ENCODE data around the gene MYH14.
"Not testable (repeated sequence)": the region's sequence is repeated elsewhere in the genome, so short reads cannot be mapped to it uniquely, and the experiment has no call there.

The MYH14 gene

DNA sequence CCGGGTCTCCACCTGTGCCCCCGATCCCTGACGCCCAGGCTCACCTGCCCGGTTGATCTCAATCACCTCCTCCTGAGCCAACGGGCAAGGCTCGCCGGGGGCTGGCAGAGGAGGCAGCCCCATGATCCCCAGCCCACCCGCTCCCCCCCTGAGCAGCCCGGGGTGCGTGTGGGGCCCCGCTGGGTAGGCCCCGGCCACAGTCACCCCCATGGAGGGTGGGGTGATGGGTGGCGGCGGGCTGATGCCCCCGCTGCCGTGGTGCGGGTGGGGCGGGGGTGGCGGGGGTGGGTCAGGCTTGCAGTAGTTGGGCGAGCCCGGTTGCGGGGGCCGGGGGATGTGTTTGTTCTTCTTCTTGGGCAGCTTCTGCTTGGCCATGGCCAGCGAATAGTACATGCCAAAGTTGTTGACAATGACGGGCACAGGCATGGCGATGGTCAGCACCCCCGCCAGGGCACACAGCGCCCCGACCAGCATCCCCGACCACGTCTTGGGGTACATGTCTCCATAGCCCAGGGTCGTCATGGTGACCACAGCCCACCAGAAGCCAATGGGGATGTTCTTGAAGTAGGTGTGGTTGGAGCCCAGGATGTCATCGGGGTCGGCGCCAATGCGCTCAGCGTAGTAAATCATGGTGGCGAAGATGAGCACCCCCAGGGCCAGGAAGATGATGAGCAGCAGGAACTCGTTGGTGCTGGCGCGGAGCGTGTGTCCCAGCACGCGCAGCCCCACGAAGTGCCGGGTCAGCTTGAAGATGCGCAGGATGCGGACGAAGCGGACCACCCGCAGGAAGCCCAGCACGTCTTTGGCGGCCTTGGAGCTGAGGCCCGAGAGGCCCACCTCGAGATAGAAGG, 119.7 kb downstream of the MYH14 start:
- no peak for DNase-seq

GRCh38 chr19:50323782-50324133, 120.3 kb downstream of the MYH14 start:
- DNase-seq, result no peak

DNA sequence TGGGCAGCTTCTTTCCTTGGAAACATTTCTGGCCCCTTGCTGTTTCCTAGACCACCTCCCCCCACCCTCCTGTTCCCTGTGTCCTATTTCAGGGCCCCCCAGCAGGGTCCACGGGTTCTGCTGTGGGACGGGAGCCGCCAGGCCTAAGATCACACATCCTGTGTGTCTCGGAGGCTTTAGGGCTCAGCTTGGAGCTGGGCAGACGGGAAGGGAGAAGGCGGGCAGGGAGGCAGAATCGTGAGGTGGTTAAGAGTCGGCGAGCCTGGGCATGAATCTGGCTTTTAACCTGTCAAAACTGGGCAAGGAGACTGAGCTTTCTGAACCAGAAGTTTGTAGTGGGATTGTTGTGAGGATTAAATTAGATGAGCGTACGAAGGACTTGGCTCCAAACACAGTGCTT, 120.9 kb downstream of the MYH14 start:
- no peak for DNase-seq

DNA sequence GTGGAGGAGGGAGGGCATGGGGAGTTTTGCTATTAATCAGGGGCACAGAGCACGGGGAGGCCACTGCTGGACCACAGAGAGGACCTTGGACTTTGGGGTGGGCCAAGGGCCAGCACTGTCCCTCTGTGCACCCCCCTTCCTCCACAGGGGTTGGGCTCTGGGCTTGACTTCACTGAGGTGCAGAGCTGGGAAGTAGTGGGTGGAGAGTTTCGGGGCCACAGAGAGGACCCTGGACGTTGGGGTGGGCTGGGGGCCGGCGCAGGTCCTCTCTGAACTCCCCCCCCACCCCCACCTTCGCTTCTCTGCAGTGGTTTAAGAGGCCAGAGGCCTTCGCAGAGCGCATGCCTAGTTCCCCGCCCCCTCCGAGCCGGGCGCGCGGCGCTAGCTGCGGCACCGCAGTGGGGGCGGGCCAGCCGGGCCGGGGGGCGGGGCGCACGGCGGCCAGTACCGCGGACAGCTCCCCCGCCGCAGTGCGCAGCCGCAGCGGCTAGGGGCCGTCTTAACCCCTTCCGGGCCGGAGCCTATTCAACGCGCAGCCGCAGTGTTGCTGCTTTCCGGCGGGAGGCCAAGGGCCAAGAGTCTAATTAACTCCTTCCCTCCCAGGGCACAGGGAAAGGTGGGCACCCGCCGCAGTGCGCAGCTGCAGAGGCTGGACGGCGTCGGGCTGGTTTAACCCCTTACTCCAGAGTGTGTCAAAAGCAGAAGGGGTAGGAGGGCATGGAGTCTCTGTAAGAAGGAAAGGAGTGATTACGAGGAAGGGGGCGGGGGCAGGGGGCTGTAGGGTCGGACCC, 122.1 kb downstream of the MYH14 start:
- peak; percentile 96 for DNase-seq

- DNase-seq, result no peak
Measured at GRCh38 chr19:50326101-50326664, 122.8 kb downstream of the MYH14 start.

DNA sequence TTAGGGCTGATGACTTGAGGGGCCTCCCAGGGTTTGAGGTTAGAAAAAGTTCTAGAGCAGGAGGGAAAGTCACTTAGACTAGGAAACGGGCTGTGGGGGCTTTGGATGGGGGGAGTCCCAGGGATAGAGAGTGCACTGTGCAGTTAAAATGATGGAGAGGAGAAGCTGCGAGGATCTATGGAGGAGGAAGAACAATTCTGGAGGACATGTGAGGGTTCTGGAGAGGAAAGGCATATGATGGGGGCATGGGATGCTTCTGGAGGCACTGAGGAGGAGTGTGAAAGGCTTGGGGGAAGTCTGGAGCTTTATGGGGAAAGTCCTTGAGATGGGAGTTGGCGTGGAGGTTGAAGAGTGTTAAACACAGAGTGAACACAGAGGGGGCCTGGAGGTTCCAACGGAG, 123.6 kb downstream of the MYH14 start:
- no peak for DNase-seq

- no peak for DNase-seq
Measured at GRCh38 chr19:50327461-50328223, 124.2 kb downstream of the MYH14 start.

- no peak for DNase-seq
Measured at GRCh38 chr19:50328224-50328872, 124.9 kb downstream of the MYH14 start.

DNA sequence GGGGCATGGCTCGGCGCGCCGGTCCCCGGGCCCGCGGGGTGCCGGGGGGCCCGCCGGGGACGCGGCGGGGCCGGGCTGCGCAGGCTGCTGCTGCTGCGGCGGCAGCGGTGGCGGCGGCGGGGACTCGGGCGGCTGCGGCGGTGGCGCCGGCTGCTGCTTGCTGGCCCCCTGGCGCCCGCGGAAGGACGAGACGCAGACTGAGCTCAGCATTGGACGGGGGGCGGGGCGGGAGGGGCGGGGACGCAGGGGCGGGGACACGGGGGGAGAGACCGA, 125.4 kb downstream of the MYH14 start:
- no peak for DNase-seq

DNA sequence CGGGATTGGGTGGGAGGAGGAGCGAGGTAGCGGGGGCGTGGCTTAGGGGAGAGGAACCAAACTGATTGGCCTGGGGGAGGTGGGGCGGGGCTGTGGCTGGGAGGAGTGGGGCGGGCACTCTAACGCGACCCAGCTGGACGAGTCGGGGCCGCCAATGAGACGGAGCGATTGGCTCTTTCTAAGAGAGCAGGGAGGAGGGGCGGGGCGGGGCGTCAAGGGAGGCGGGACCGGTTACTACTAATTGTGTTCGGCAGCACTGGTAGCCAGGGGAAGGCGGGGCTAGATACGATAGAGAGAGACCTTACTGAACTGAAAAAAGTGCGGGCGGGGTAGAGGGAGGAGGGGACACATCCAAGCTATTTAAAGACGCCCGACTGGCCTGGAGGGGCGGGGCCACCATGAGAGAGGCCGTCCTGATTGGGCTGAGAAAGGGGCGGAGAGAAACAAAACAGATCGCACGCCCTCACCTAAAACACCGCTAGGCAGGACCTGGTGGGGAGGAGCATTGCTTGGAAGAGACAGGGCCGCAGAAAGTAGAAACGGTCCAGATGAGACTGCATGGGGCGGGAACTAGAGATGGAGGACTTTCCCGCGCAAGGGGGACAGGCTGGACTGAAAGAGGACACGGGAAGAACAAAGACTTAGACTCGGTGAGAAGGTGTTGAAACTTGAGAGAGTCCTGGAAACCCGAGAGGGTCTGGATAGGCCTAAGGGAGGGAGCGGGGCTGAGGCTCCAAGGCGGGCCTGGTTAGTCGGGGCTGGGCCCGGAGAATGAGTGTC, 125.9 kb downstream of the MYH14 start, which contains the start of gene KCNC3:
Gene KCNC3 (minus strand): TSS at position 232 of the 780 bp plus-strand sequence. CDS start 295 bp downstream, outside the sequence.
- DNase-seq, result peak; percentile 100

GRCh38 chr19:50329926-50330294, 126.5 kb downstream of the MYH14 start:
- not testable (repeated sequence) for DNase-seq

DNA sequence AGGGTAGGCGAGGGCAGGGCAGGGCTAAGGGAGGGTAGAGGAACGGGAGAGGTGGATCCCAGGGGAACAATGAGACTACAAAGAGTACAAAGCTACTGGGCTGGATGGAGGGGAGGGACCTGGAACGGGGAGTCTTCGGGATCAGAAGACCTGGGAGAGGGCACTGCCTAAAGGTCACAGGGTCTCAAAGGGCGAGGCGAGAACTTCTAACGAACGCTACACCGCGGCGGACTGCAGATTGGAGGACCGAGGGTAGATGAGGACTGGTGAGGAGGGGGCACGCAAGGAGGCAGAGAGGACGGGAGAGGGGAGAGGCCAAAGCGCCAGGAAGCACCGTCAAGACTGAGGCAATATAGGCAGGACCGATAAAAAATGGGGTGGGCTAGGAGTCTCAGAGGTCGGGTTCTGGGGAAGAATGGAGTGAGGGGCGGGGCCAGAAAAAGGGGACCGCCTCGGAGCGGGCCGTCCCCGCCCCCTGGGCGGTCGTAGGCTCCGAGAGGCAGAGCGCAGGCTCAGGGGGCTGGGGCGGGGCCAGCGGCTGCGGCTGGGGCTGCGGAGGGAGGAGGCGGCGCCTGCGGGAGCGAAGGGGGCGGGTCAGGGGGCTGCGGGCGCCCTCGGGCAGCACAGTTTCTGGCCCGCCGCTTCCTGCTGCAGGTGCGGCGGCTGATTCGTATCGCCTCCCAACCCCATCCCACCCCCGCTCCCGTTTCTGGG, 127.1 kb downstream of the MYH14 start:
- peak; percentile 94 for DNase-seq

DNA sequence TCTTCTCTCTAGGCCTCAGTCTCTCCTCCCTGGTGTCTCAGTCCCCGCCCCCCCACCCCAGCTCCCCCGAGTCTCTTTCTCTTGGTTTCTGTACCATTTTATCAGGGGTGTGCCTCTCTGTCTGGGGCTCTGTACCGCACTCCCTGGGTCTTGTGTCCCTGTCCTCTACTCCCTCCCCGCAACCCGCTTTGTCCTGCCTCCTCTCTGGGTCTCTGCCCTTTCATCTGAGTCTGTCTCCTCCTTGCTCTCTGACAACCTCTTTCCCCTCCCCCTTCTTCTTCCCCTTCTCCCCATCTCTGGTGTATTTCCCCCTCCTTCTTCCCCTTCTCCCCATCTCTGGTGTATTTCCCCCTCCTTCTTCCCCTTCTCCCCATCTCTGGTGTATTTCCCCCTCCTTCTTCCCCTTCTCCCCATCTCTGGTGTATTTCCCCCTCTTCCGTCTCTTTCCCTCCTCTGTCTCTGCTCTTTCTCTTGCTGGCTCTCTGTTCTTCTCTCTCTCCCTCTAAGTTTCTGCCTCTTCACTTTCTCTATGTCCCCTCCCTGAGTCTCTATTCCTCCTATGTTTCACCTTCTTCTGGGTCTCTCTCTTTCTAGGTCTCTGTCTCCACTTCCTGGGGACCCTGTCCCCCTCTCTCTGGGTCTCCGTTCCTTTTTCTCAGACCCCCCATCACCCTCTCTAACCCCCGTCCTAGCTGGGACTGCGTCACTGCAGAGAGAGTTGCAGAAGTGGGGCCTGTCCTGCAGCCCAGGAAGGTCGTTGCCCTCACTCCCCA, 128.0 kb downstream of the MYH14 start:
- no peak for DNase-seq

- no peak for DNase-seq
Measured at GRCh38 chr19:50331994-50332243, 128.5 kb downstream of the MYH14 start.

GRCh38 chr19:50332244-50333038, 129.0 kb downstream of the MYH14 start:
- no peak for DNase-seq

DNA sequence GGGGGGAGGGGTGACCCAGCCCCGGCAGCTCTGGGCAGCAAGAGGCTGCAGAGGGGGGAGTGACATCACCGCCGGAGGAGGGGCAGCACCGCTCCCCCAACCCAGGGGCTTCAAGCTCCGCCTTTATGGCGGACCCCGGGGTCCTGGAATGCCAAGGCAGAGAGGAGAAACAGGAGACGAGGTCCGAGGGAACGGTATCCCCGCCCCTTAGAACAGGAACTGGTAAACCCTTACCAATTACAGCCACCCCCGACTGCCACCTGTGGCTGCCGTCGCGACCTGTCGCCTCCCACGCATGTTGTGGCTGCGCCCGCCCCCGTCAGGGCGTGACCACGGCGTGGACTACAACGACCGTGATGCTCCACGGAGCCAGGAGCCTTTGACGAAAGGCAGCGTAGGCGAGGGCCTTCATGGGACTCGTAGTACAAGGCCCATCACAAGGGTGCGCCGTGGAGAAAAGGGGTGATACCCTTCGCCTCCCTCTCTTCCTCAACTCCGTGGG, 129.9 kb downstream of the MYH14 start:
- peak; percentile 93 for DNase-seq

DNA sequence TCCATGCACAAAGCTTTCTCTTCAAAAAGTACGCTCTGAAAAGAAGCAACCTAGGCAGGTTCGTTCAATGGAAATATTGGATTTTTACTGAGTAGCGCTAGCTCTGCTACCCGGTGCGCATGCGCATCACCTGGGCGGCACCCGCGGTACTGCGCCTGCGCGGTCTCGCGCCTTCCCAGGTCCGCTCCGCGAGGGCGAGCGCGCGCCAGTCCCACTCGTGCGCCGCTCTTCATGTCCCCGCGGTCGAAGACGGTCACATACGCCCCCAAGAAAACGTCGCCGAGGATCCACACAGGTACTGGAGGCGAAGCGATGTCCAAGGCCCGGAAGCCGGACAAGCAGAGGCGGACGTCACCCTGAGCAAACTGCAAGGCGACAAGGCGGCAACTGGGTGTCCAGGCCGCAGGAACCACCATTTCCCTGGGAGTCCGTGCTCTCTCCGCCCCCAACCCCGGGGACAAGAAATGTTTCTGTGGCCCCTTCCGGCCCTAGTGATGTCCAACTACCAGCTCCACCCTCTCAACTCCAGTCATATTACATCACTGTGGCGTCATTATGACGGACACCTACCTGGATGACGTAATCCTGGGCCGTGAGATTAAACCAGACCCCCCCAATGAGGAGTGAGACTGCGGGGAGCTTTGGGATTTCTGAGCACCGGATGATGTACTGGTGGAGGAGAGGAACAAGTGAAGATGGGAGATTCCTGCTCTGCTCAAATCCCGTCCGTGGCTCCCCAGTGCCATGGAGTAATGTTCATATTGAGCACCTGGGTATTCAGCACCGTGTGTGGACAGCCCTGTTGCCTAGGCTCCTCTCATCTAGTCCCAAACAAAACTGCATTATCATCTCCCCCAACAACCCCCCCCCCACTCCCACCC, 130.6 kb downstream of the MYH14 start:
- DNase-seq, result peak; percentile 75

DNA sequence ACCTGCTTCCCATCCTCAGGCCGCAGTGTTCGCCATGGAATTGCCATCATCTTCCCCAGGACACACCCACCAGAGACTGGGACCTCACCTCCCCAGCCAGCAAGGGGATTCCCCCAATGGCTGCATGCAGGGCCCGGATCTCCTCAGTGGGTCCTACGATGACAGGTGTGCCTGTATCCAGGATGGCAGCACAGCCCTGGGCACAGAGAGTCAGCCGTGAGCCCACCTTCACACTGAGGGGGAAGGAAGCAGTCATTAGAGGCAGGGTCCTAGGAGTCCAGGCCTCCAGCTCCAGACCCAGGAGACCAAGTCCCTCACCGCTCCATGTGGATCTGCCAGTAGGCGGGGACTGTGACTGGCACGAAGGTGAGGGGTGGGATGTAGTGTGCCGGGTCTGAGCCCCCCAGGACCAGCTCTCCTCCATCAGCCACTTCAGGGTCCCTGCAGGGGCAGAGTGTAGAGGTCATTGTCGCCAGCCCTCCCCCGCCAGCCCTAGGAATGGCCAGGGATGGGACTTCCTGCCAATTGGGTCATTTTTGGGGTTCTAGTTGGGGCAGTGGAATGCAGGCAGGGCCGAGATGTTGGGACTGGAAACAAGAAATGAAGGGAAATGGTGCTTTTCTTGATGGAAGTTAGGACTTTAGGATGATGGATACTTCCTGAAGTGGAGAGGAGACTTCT, 131.5 kb downstream of the MYH14 start:
- DNase-seq, result no peak
